ENCODE results near the gene HSPB6.

GRCh38 chr19:35779033-35779432, 22.2 kb upstream of the HSPB6 start:
- TF ChIP-seq CTCF (IDR thresholded peaks at IDR 0.05) (no peak), SIN3A (IDR thresholded peaks at IDR 0.05; ENCODE audit: borderline replicate concordance, insufficient read depth, low read depth, low read length) (no peak), POLR2AphosphoS5 (IDR thresholded peaks at IDR 0.05; ENCODE audit: low read depth, low read length) (no peak)
